Muscle layer of duodenum (tissue), 2 donors: ENCODE data around the gene G0S2.
A peak's percentile ranks its signal among the peaks of the same experiment; 100 is the strongest.

ENCODE experiments used
- H3K27ac ChIP-seq: one replicate; pipeline ENCODE4 v1.7.0; 2013; ENCODE audit warnings: mild to moderate bottlenecking, low read length
- H3K27me3 ChIP-seq: one replicate; pipeline ENCODE4 v1.7.0; 2013; ENCODE audit warnings: low read depth, mild to moderate bottlenecking, control low read depth, low read length
- H3K36me3 ChIP-seq, 2 donors: one replicate each; pipeline ENCODE4 v1.7.0; 2013; ENCODE audit warnings: low read length in 2 of 2, control low read depth in 1 of 2, mild to moderate bottlenecking in 1 of 2; ENCODE audit not compliant: insufficient read depth in 2 of 2, control insufficient read depth in 1 of 2
- H3K4me1 ChIP-seq, 2 donors: one replicate each; pipeline ENCODE4 v1.7.0; 2013; ENCODE audit warnings: low read length in 2 of 2, mild to moderate bottlenecking in 2 of 2, control low read depth in 1 of 2, moderate library complexity in 1 of 2; ENCODE audit not compliant: insufficient read depth in 2 of 2, control insufficient read depth in 1 of 2
- H3K4me3 ChIP-seq, 2 donors: one replicate each; pipeline ENCODE4 v1.7.0; 2013; ENCODE audit warnings: low read length in 2 of 2, low read depth in 1 of 2, mild to moderate bottlenecking in 1 of 2
- H3K9me3 ChIP-seq, 2 donors: one replicate each; pipeline ENCODE4 v1.7.0; 2013; ENCODE audit warnings: low read length in 2 of 2, control low read depth in 1 of 2, mild to moderate bottlenecking in 1 of 2; ENCODE audit not compliant: control insufficient read depth in 1 of 2
- donor health status: healthy.

The G0S2 gene

GRCh38 chr1:209634005-209634737, 41.0 kb upstream of the G0S2 start:
- no peak overlapping the region for H3K27ac ChIP-seq
- H3K4me3 ChIP-seq, result no peak overlapping the region
- no peaks in the 10 kb centered on the region for H3K27me3 ChIP-seq
- no peaks in the 10 kb centered on the region for H3K4me1 ChIP-seq
- H3K9me3 ChIP-seq, result no peaks in the 10 kb centered on the region
- no peaks in the 10 kb centered on the region for H3K36me3 ChIP-seq

DNA sequence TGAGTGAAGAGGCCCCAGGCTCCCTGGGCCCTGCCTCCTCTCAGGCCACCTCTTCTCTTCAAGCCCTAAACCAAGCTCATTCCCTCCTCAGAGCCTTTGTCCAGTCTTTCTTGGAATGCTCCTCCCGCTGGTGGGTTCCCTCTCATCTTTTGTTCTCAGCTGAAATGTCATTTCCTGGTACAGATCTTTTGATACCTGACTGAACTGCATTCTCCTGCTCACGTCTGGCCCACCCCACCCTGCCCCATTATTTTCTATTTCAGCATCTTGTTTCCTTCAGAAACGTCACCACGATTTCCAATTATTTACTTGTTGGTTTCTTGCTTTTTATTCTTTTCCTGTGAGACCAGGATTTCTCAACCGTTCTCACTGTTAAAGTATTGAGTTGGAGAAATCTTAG, 39.4 kb upstream of the G0S2 start:
- Histone ChIP-seq H3K9me3 (no peaks in the 10 kb centered on the region), H3K27ac (no peak overlapping the region), H3K4me3 (no peak overlapping the region), H3K36me3 (no peaks in the 10 kb centered on the region), H3K4me1 (no peaks in the 10 kb centered on the region), H3K27me3 (no peaks in the 10 kb centered on the region)

- Histone ChIP-seq H3K27ac (peak overlapping the region; percentile 53), H3K4me3 (no peak overlapping the region), H3K4me1 (peaks cover 17 to 30% of the 10 kb centered on the region in 2 donors), H3K27me3 (no peaks in the 10 kb centered on the region), H3K9me3 (no peaks in the 10 kb centered on the region), H3K36me3 (no peaks in the 10 kb centered on the region)
These were observed 33.4 kb upstream of the G0S2 start for GRCh38 chr1:209641832-209642172.

DNA sequence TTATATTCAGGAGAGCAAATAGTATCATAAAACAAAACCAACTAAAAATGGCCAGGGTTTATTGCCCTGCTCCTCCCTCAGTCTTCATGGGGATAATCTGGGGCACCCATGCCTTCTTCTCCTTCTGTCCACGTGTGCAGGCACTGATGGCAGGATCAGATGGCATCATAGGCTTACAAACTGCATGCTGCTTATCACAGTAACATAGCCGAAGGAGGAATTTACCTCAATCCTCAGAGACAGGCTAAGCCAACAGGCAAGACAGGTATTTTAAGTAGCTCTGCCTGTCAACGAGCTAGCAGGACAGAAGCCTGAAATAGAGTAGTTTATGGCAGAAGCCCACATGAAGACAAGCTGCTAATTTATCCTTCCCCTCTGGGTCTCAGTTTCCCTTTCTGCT, 32.4 kb upstream of the G0S2 start:
- no peaks in the 10 kb centered on the region for H3K9me3 ChIP-seq
- H3K4me1 ChIP-seq, result peaks cover 17 to 30% of the 10 kb centered on the region in 2 donors
- no peaks in the 10 kb centered on the region for H3K27me3 ChIP-seq
- peak overlapping the region; percentile 14 for H3K27ac ChIP-seq
- no peak overlapping the region for H3K4me3 ChIP-seq
- H3K36me3 ChIP-seq, result no peaks in the 10 kb centered on the region

GRCh38 chr1:209643285-209644020, 31.8 kb upstream of the G0S2 start:
- no peaks in the 10 kb centered on the region for H3K9me3 ChIP-seq
- no peak overlapping the region for H3K4me3 ChIP-seq
- H3K4me1 ChIP-seq, result peaks cover 17 to 30% of the 10 kb centered on the region in 2 donors
- H3K36me3 ChIP-seq, result no peaks in the 10 kb centered on the region
- peak overlapping the region; percentile 14 for H3K27ac ChIP-seq
- H3K27me3 ChIP-seq, result no peaks in the 10 kb centered on the region

GRCh38 chr1:209645574-209646452, 29.4 kb upstream of the G0S2 start:
- Histone ChIP-seq H3K27ac (no peak overlapping the region), H3K9me3 (no peaks in the 10 kb centered on the region), H3K4me3 (no peak overlapping the region), H3K36me3 (no peaks in the 10 kb centered on the region), H3K4me1 (peaks cover 36 to 43% of the 10 kb centered on the region in 2 donors), H3K27me3 (no peaks in the 10 kb centered on the region)

DNA sequence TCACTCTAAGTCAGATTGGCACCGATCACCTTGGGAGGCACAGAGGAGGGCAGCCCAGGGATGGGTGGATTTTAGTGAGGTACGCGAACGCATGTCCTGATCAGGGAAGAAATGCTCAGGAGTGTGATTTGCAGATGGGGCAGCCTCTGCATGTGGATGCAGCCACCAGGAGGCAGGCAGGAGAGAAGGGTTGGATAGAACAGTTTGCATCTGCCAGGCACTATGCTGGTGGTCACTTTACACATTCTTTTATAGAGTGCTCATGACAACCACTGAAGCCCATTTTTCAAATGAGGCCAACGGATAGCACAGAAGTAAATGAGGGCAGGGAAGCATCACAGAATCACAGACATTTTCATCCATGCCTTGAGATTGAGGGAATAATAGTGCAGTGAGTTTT, 28.7 kb upstream of the G0S2 start:
- Histone ChIP-seq H3K27me3 (no peaks in the 10 kb centered on the region), H3K4me1 (peaks cover 38 to 46% of the 10 kb centered on the region in 2 donors), H3K36me3 (no peaks in the 10 kb centered on the region), H3K4me3 (no peak overlapping the region), H3K9me3 (no peaks in the 10 kb centered on the region), H3K27ac (no peak overlapping the region)

DNA sequence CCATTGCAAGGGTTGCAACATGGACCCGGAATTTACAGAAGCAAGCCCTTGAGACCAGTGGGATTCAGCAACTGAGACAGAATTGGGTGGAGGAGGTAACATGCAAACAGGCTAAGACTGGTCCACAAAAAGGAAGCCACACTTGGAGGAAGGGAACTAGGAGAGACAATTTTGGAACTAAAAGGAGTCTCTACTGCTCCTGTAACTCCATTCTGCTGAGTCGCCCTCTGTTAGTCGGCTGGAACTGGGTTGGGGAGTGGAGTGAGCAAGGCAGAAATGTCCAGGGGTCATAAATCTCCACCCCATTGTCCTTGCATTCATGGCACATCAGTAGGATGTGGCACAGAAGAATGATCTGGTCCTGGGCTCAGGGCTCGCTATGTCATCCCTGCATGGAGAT, 28.1 kb upstream of the G0S2 start:
- H3K27ac ChIP-seq, result no peak overlapping the region
- peaks cover 38 to 41% of the 10 kb centered on the region in 2 donors for H3K4me1 ChIP-seq
- no peaks in the 10 kb centered on the region for H3K9me3 ChIP-seq
- H3K27me3 ChIP-seq, result no peaks in the 10 kb centered on the region
- H3K4me3 ChIP-seq, result no peak overlapping the region
- H3K36me3 ChIP-seq, result no peaks in the 10 kb centered on the region

GRCh38 chr1:209648346-209648745, 26.9 kb upstream of the G0S2 start:
- Histone ChIP-seq H3K27me3 (no peaks in the 10 kb centered on the region), H3K36me3 (no peaks in the 10 kb centered on the region), H3K4me1 (peaks cover 37 to 41% of the 10 kb centered on the region in 2 donors), H3K9me3 (no peaks in the 10 kb centered on the region), H3K27ac (no peak overlapping the region), H3K4me3 (no peak overlapping the region)

DNA sequence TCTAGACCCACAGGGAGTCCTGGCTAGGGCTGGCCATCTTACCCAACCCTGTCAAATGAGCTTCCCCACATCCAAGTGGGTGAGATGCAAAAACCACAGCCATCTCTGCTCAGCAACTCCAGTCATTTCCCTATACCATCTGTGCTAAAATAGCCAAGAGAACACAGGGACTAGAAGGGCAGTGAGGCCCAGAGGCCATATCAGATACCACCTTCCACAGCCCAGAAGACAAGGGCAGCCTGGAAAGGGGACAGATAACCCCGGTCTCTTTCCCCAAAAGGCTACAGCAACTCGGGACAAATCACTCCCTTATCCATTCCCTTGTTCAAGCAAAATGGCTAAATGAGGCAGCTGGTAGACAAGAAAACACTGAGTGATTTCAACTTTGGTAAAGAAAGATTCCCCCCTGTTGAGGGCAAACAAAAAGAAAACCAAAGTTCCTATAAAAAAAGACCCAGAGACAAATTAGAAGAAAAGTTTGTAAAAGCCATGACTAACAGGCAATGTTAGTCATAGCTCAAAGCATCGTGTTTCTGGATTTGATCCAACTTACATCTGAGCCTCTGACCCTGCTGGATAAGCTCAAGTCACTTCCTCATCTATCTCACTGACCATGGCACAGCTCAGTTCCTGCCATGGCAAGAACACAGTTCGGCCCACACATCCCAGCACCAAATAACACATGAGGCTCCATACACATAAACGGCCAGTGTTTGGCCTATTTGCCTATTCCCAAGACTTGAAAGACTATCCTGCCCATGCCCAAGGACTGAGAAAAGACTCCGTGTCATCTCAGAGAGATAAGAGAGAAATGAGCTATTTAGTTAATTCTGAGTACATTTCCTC, 26.1 kb upstream of the G0S2 start:
- Histone ChIP-seq H3K4me1 (peaks cover 33 to 34% of the 10 kb centered on the region in 2 donors), H3K4me3 (no peak overlapping the region)

More for the DNA sequence above, 26.1 kb upstream of the G0S2 start:
- no peaks in the 10 kb centered on the region for H3K27me3 ChIP-seq
- H3K27ac ChIP-seq, result peak overlapping the region; percentile 28
- H3K36me3 ChIP-seq, result no peaks in the 10 kb centered on the region
- H3K9me3 ChIP-seq, result no peaks in the 10 kb centered on the region
